ENCODE measurements around the gene KIAA1671. TPM values are rescaled to one million over a fixed set of nuclear protein-coding genes. Genes with fewer than 3 reads are reported as not detected.

KIAA1671 gene
- total and polyA plus RNA-seq, 2 of the 13 experiments (the other 11 are each of a cell fraction or from before 2014, with no cell fraction given) = 13.5 to 13.6 TPM

GRCh38 chr22:25169278-25170031 is 216.9 kb downstream of the KIAA1671 start (continued):
- TF ChIP-seq NAIF1 (CRISPR knock-in tag; IDR thresholded peaks at IDR 0.05; ENCODE audit: borderline replicate concordance) = no peak
- TF ChIP-seq KAT7 (CRISPR knock-in tag; IDR thresholded peaks at IDR 0.05; ENCODE audit: borderline replicate concordance) = no peak; the same call in 1 of the 2 replicates
- no peak for TF ChIP-seq ISX (CRISPR knock-in tag; conservative IDR thresholded peaks at IDR 0.05)
- peak; percentile 81 for TF ChIP-seq CBX1 (IDR thresholded peaks at IDR 0.05; ENCODE audit: low read depth)
- peak; percentile 60 for TF ChIP-seq CREM (IDR thresholded peaks at IDR 0.05)
- TF ChIP-seq CREM (CRISPR knock-in tag; IDR thresholded peaks at IDR 0.05) = no peak
- TF ChIP-seq ZNF292 (CRISPR knock-in tag; IDR thresholded peaks at IDR 0.05; ENCODE audit: borderline replicate concordance, low read depth) = no peak
- no peak for TF ChIP-seq ZNF629 (CRISPR knock-in tag; conservative IDR thresholded peaks at IDR 0.05)
- no peak for TF ChIP-seq ZBTB43 (CRISPR knock-in tag; conservative IDR thresholded peaks at IDR 0.05)
- no peak for TF ChIP-seq SUZ12 (IDR thresholded peaks at IDR 0.05; ENCODE audit: low read depth, low read length)
- TF ChIP-seq EP300 (IDR thresholded peaks at IDR 0.05; ENCODE audit: low read depth in 2 of 2, low read length in 2 of 2) = peak in 1 of 2 experiments; percentile 56; a peak in 2 of 4 replicates
- no peak for TF ChIP-seq EP300 (CRISPR knock-in tag; IDR thresholded peaks at IDR 0.05; ENCODE audit: borderline replicate concordance)
- no peak; the same call in 1 of the 2 replicates for TF ChIP-seq NFKB2 (CRISPR knock-in tag; IDR thresholded peaks at IDR 0.05; ENCODE audit: borderline replicate concordance)
- TF ChIP-seq RFX1 (IDR thresholded peaks at IDR 0.05) = no peak
- TF ChIP-seq SNAPC5 (CRISPR knock-in tag; IDR thresholded peaks at IDR 0.05; ENCODE audit: borderline replicate concordance) = no peak
- no peak for TF ChIP-seq ZNF577 (CRISPR knock-in tag; IDR thresholded peaks at IDR 0.05; ENCODE audit: borderline replicate concordance, low read depth)
- no peak for TF ChIP-seq IKZF4 (CRISPR knock-in tag; IDR thresholded peaks at IDR 0.05; ENCODE audit: borderline replicate concordance, low read depth, not compliant biosample characterization)
- no peak for TF ChIP-seq ZNF253 (CRISPR knock-in tag; IDR thresholded peaks at IDR 0.05; ENCODE audit: borderline replicate concordance)
- no peak for TF ChIP-seq REST (IDR thresholded peaks at IDR 0.05; ENCODE audit: borderline replicate concordance in 1 of 2, low read depth in 1 of 2, low read length in 2 of 2)
- TF ChIP-seq PBX2 (CRISPR knock-in tag; IDR thresholded peaks at IDR 0.05) = no peak
- no peak for TF ChIP-seq ZNF704 (CRISPR knock-in tag; IDR thresholded peaks at IDR 0.05; ENCODE audit: borderline replicate concordance)
- peak; percentile 70 for TF ChIP-seq CEBPB (IDR thresholded peaks at IDR 0.05; ENCODE audit: borderline replicate concordance, low read depth, low read length)
- no peak for TF ChIP-seq ZNF749 (CRISPR knock-in tag; IDR thresholded peaks at IDR 0.05; ENCODE audit: borderline replicate concordance)
